Measurements from ENCODE around the gene NDUFC1.
"Not testable (repeated sequence)": the region's sequence is repeated elsewhere in the genome, so short reads cannot be mapped to it uniquely, and the experiment has no call there.

The NDUFC1 gene

GRCh38 chr4:139266583-139267257 lies 35.6 kb downstream of the NDUFC1 start:
- DNase-seq (ENCODE audit: low read depth) = peak; percentile 87
- TF ChIP-seq, protein P1, sequence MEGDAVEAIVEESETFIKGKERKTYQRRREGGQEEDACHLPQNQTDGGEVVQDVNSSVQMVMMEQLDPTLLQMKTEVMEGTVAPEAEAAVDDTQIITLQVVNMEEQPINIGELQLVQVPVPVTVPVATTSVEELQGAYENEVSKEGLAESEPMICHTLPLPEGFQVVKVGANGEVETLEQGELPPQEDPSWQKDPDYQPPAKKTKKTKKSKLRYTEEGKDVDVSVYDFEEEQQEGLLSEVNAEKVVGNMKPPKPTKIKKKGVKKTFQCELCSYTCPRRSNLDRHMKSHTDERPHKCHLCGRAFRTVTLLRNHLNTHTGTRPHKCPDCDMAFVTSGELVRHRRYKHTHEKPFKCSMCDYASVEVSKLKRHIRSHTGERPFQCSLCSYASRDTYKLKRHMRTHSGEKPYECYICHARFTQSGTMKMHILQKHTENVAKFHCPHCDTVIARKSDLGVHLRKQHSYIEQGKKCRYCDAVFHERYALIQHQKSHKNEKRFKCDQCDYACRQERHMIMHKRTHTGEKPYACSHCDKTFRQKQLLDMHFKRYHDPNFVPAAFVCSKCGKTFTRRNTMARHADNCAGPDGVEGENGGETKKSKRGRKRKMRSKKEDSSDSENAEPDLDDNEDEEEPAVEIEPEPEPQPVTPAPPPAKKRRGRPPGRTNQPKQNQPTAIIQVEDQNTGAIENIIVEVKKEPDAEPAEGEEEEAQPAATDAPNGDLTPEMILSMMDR (IDR thresholded peaks at IDR 0.05; ENCODE audit: low read depth, low read length) = no peak
- TF ChIP-seq MAX (IDR thresholded peaks at IDR 0.05; ENCODE audit: low read depth, low read length) (peak; percentile 96), MYC (IDR thresholded peaks at IDR 0.05; ENCODE audit: low read depth, low read length) (peak; percentile 66), POLR2A (IDR thresholded peaks at IDR 0.05; ENCODE audit: extremely low read depth, insufficient read length) (no peak)
- H3K4me3 ChIP-seq (ENCODE audit: low read depth, low read length) = peak overlapping the region; percentile 52

DNA sequence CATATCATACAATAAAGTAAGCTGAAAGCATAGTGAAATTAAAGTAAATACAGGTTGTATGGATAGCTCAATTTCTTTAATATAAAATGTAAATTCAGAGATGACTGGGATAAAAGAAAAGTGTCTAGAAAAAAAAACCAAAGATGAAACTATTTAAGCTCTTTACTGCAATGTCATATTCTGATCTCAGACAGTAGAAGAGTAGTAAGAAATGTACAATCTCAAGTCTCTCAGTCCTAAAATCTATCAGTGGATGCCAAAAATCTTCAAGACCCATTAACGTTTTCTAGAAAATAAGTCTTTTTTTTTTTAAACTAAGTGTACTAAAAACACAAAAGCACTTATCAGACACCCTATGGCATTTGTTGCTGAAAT lies 36.1 kb downstream of the NDUFC1 start:
- no peak for DNase-seq (ENCODE audit: low read depth)
- peak overlapping the region; percentile 52 for H3K4me3 ChIP-seq (ENCODE audit: low read depth, low read length)

GRCh38 chr4:139265654-139266053 lies 36.6 kb downstream of the NDUFC1 start:
- DNase-seq (ENCODE audit: low read depth) = no peak
- H3K4me3 ChIP-seq (ENCODE audit: low read depth, low read length) = no peak overlapping the region
- TF ChIP-seq POLR2A (IDR thresholded peaks at IDR 0.05; ENCODE audit: extremely low read depth, insufficient read length) (no peak), MAX (IDR thresholded peaks at IDR 0.05; ENCODE audit: low read depth, low read length) (no peak), MYC (IDR thresholded peaks at IDR 0.05; ENCODE audit: low read depth, low read length) (no peak)
- TF ChIP-seq, protein P1 (IDR thresholded peaks at IDR 0.05; ENCODE audit: low read depth, low read length) = no peak

More for the DNA sequence above, 36.1 kb downstream of the NDUFC1 start:
- no peak for TF ChIP-seq MYC (IDR thresholded peaks at IDR 0.05; ENCODE audit: low read depth, low read length)
- TF ChIP-seq POLR2A (IDR thresholded peaks at IDR 0.05; ENCODE audit: extremely low read depth, insufficient read length) = no peak
- TF ChIP-seq MAX (IDR thresholded peaks at IDR 0.05; ENCODE audit: low read depth, low read length) = no peak

- H3K4me3 ChIP-seq (ENCODE audit: low read depth, low read length) = no peak overlapping the region
- TF ChIP-seq, protein P1 (IDR thresholded peaks at IDR 0.05; ENCODE audit: low read depth, low read length) = no peak
- no peak for TF ChIP-seq MYC (IDR thresholded peaks at IDR 0.05; ENCODE audit: low read depth, low read length)
- no peak for TF ChIP-seq POLR2A (IDR thresholded peaks at IDR 0.05; ENCODE audit: extremely low read depth, insufficient read length)
- no peak for TF ChIP-seq MAX (IDR thresholded peaks at IDR 0.05; ENCODE audit: low read depth, low read length)
- DNase-seq (ENCODE audit: low read depth) = no peak
These were observed 45.9 kb downstream of the NDUFC1 start for GRCh38 chr4:139256349-139256748.

- H3K4me3 ChIP-seq (ENCODE audit: low read depth, low read length); DNase-seq (ENCODE audit: low read depth): not testable (repeated sequence)
These were observed 46.7 kb downstream of the NDUFC1 start for GRCh38 chr4:139255581-139255980.

- no peak overlapping the region for H3K4me3 ChIP-seq (ENCODE audit: low read depth, low read length)
- TF ChIP-seq MAX (IDR thresholded peaks at IDR 0.05; ENCODE audit: low read depth, low read length) (no peak), MYC (IDR thresholded peaks at IDR 0.05; ENCODE audit: low read depth, low read length) (no peak), POLR2A (IDR thresholded peaks at IDR 0.05; ENCODE audit: extremely low read depth, insufficient read length) (no peak)
- TF ChIP-seq, protein P1 (IDR thresholded peaks at IDR 0.05; ENCODE audit: low read depth, low read length) = no peak
- no peak for DNase-seq (ENCODE audit: low read depth)
These were observed 48.6 kb downstream of the NDUFC1 start for GRCh38 chr4:139253713-139254112.
